IPS DF 19.7 (cell line): ENCODE measurements around the gene FAM186B.
A peak's percentile ranks its signal among the peaks of the same experiment; 100 is the strongest.

Experiments used
- DNase-seq: peaks from one replicate; pipeline ENCODE4 v3.0.0-alpha.2; 2013; ENCODE audit warnings: low read depth, low spot score

FAM186B gene

DNA sequence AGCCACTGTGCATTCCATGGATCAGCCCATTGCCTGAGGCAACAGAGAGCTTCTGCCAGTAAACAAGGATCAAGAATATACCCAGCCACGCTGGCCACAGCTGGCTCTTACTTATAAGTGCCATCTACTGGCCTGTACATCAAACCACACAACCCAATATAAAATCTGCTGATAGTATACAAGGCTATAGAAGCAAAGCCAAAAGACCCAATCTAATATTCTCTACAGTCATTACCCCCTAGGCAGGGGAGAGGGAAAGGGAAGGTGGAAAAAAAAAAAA is 4.4 kb upstream of the FAM186B start:
- no peak for DNase-seq

DNA sequence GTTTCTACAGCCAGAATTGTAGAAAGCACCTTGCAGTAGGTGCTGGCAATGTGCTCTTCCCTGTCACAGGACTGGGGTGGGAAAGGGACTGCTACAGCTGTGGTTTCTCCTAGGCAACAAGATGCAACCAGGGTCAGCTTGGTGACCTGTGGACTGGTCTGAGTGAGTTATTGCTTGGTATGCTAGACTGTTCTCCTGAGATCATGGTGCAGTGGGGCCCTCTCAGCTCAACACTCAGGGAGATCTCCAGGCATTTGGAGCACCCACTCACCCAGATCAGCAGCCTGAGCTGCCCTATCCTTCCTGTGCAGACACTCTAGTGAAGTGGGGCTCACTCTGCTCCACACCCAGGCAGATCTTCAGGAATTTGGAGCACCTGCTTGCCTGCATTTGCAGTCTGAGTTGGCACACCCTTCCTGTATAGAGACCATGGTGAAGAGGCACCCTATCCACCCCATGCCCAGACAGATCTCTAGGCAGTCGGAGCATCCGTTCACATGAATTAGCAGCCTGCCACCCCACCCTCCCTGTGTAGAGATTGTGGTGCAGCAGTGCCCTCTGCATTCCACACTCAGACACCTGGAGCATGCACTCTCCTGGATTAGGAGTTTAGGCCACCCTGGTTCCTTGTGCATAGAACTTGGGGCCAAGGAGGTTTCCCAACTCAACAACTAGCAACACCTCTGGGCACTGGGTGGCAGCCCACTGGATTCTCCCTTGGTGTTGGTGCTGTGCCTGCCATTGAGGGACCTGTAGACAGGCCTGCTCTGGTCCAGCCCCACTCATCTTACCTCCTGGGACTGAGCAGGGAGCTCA is 3.8 kb upstream of the FAM186B start:
- no peak for DNase-seq

DNA sequence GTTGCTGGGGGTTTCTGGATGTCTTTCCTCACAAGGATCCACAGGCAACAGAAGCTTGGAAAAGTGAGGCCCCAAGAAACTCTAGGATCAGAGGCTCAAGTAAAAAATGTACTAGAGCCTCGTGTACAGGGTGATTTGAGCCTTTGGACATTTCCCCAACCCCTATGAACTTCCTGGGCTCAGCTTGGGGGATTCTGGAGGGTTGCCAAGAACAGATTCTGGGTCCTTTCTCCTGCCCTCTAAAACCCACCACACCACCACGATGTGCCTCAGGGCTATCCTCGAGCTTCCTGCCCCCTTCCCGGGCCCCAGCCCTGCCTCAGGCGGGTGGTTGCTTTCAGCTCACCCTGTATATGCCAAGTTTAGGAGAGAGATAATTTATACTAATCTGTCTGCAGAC is 583 bp downstream of the FAM186B start:
- no peak for DNase-seq

DNA sequence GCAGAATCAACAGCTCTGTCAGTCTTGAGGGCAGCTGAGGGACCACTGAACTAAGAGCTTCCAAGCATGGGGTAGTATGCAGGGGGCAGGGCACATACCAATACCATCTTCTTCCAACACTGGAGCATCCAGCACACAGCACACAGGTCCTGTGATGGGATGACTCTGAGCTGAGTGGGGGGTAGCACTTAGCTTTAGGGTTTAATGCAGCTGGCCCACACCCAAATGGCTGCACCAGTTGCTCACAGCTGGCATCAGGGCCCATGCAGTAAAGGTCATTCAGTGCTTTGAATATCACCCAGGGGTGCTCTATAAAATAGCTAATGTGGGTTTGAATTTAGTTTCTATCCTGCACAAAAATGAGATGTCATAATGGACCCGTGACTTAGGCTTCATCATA is 1.7 kb downstream of the FAM186B start:
- DNase-seq: no peak

DNA sequence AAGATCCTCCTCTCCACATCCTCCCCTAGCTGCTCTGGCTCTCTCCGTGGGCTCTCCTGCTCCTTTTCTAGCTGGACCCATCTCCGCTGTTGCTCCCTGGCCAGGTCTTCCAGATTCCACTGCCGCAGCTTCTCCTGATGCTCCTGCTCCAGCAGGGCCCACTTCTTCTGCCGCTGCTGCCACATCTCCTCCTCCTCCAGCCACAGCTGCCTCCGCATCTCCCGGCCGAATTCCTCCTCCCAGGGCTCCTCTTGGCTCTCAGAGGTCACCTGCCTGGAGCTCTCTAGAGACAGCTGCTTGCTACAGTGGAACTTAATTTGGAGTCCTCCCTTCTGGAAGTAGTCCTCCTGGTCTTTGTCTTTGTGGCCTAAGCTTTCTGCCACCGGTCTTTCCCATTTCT is 5.5 kb downstream of the FAM186B start:
- DNase-seq: no peak

DNA sequence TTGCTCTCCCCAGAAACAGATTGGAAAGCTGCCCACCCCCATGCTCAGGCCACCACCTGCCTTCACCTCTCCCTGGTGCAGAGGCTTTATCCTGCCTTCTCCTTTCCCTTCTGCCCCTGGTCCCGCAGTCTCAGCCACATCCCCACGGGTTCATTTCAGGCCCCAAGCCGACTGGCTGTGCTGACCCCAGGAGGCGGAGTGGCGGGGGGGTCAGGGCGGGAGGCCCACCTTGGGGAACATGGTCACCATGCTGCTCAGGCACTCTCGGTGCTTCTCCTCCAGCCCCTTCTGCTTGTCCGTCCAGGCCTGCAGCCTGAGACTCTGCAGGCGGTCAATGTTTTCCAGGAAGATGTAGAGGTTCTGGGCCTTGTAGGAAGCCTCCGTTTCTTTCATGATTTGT is 6.9 kb downstream of the FAM186B start:
- DNase-seq: no peak

DNA sequence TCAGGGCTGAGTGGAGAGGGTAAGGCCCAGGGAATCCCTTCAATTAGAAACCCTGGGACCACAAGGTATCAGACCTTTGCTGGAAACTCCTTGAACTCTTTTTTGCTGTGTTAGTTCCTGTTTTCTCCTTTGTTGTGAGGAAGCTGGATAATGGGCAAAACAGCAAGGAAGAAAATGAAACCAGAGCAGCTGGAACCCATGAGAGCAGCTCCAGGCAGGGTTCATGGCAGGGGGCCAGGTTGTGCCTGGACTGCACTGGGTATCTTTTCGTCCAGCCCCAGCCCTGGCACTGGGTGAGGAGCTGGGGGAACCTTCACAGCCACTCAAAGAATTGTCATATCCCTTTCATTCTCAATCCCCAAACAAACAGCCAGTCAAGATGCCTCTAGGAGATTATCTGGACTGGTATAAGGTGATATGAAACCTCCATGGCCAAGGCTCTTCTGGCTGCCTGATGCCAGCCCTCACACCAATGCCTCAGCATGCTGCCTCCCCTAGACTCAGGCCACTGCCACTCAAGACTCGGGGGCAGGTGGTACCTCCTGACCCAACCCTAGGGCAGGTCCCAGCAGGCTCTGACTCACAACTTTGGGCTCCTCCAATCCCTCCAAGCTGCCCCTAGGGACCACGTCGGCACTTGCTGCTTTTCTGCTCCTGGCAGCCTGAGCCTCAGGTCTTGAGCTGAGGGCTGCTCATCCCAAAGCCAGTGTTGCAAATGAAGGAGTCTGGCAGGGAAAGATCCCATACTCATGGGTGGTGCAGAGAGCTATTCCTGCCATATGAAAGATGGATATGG is 16.5 kb downstream of the FAM186B start:
- DNase-seq: no peak

DNA sequence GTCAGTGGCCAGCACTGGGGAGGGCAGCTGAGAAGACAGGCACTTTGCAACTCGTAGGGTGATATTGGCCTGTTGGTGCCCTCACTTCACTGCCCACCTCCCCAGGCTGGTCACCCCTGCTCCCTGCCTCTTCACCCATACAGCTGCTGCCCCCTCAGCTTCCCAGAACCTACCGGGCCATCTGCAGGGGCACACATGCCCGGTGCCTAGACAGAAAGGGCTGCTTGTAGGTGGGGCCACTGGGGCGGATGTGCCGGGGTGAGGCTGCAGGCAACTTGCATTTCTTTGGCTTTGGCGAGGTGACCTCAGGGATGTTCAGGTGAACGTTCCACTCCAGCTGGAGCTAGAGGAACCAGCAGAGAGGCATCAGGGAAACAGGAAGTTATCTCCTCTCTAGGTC is 17.2 kb downstream of the FAM186B start:
- no peak for DNase-seq

DNA sequence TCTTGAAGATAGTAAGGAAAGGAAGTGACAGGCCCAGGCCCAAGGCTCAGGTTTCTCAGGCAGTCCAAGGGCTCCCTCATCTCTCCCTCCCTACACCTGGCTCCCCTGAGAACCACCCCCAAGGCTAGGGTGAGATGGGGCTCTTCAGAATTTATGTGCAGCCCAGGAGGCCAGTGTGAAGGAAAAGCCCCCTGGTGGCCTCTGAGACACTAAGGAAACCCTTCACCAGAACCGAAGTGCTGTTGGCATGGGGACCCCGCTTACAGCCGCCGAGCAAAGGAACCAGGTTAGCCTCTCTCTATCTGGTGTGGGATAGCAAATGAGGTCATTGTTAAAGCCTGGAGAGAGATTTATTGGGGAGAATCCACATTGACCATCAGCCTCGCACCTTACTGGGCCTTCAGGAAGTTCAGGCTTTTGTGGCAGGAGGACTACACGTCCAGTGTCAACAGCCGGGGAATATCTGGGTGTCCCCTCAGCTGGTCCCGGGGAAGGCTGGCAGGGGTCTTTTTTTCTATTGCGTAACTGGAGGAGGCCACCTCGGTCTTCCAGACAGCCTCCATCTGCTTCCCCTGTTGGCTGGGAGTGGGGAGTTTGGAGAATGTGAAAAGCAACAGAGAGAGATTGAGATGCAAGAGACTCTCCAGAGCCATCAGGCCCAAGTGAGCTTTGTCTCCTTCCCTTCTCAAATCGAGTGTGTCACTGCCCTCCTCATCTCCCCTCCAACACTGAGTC is 18.1 kb downstream of the FAM186B start:
- no peak for DNase-seq

DNA sequence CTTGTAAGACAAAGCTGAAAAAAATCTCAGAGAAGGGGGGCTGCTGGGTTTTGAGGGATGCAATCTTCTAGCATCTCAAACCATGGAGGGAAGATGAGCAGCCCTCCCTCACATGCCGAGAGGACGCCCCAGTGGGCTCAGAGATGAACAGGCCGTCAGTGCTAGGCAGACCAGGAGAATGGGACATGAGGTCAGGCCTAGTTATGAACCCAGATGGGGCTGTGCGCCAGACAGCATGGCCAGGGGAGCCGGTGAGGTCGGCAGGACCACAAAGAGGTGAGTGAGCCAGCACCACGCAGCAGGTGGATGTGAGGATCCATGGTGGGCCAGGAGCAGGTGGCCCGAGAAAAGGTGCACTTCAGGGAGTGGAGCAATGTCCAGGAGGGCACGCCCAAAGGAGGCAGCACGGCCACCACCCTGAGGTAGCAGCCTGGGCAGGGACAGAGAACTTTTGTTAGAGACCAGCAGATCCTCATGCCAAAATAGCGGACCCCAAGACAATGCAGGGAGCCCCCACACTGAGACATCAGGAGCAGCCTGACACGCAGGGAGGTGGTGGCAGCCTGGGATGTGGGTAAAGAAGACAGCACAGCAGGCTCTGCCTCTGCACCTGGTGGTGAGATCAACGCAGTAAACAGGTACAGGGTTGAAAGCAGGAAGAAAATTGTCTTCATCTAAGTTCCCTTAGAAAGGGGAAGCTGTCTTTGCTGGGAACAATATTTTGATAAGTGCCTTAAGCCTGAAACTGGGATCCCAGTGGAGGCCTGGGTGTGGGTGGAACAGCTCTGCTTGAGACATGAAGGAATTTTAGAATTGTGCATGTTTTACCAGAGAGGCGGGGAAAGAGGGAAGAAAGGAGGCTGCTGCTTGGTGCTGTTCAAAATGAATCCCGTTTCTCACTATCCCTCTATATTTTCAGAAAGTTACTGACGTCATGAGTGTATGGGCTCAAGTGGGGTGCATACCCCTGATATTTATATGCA is 19.7 kb downstream of the FAM186B start:
- DNase-seq: no peak

DNA sequence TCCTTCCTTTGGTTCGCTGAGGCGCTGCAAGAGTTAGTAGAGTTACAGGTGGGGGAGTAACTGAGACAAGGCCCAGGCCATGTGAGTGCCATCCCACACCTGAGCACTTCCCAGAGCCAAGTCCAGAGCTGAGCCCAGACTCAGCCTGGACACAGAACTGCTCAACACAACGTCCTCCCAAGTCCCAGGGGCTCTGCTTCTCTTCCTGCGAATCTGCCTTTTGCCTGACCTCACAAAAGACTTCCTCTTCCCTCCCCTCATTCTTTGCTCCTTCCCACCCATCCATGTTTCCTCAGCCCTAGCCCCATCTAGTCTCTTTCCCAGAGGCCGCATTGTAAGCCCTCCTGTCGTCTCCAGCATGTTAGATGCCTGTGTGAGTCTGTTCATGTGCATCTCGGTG is 20.8 kb downstream of the FAM186B start:
- DNase-seq: no peak

DNA sequence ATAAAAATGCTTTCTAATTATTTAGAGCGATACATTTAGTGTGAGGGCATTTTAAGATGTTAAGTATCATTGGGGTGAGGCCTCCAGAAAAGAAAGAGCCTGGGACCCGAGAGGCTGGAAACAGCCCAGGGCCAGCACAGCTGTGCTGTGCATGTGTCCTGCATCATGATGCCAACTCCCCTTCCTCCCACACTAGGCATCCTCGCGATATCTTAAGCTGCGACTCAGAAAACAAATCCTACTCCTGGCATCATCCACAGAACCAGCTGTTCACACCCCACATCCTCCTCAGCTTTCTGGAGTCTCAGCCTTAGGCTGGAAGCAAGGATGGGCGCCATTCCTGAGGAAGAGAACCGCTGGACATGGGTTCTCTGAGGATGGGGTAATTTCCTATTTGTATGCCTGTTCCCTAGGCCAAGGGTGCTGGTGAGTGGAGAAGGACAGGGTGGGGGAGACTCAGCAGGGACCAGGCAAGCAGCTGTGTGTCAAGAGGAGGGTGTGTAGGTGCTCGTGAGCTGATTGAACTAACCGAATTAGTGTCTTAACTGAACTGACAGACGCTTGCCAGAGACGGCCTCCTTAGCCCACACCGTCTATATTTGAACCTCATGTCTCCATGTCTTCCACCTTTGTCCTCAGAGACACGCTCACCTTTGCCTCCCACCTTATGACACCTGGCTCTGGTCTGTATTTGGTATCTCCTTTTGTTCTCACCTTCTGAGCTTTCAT is 21.9 kb downstream of the FAM186B start:
- no peak for DNase-seq

DNA sequence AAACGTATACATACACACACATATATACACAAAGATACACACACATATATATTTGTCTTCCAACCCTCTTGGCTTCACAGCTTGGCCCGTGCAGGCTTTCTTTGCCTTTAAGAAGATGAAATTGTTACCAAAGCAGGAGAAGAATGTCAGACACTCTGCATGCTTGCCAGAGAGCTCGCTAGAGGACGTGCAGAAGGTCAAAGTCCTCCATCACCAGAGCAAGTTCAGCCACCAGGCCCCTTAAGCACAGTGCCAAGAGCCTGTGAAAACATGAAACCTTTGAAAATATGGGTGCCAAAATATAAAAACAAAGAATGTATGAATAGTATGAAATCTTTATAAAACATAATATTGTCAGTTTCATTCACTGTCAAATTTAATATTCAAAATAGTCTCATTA is 22.6 kb downstream of the FAM186B start:
- no peak for DNase-seq

DNA sequence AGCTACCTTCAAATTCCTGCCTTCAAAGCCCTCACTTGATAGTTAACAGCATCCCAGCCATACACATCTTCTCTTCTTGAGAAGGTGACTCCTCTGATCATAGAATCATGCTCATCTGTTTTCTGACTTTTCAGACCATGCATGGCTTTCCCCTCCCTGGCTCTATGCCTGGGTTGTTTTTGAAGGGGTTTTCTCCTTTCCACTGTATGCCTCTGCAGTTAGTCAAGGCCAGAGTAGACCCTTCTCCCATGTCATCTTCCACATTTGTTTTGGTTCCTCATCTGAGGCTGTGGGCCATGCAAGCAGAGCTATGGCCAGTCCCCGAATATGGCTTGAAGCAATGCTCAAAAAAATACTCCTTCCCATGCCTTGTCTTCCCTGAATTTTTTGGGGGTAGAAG is 23.2 kb downstream of the FAM186B start:
- DNase-seq: no peak

DNA sequence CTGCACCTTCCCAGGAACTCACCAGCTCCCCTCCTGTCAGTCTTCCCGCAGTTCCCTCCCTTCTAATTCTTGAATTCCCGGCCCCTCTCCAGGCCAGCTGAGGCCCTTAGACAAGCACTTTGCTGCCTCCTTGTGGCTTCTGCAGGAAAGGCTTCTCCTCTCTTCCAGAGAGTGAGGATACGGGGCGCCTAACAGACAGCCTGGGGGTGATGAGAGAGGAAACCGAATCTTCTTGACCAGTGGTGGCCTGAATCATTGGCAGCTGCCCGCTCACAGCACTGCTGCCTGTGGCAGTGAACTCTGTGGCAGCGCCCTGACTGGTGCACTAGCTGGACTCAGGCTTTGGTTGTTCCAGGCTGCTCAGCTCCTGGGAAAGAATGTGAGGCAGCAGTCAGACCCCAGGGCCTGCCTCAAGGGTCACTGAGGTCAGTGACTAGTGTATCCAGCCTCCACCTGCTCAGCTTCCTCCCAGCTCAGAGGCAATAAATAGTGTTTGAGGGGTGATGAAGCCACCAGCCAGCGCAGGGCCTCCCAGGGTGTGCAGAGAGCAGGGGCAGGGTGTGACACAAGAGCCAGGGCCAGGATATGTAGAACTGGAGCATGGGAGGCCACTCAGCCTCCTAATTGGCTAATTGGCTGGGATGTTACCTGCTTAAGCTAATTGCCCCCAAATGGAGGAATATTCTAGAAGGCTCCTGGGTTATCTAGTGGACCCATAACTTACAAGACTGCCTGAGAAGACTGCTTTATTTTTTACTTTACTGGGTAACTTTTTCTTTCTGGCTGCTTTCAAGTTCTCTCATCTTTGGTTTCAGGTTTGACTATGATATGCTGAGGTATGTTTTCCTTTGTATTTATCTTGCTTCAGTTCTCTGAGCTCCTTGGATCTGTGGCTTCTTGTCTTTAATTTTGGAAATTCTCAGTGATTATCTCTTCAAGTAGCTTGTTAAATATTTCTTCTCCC is 24.6 kb downstream of the FAM186B start:
- peak; percentile 83 for DNase-seq

DNA sequence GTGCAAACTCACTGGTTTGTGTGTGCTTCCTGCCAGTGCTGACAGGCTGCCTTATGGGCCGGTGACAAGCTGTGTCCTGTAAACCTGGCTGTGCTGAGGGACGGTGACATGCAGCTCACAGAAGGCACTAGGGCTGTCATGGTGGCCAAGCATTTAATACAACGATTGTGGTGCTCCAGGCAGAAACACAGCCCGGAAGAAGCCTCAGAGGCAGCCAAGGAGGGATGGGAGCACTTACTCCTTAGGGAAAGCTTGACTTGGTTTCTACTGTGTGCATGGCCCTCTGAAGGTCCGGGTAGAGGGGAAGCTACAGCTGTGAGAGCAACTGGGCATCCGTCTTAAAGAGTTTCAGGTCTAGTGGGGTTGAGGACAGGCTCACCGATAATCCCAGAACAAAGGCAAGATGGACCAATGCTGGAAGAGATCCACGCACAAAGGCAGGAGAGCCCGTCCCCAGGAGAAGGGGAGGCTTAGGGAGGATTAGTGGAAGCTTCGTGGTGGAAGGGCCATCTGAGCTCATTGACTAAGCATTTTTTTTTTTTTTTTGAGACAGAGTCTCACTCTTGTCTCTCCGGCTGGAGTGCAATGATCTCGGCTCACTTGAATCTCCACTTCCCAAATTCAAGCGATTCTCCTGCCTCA is 26.8 kb downstream of the FAM186B start:
- DNase-seq: no peak

DNA sequence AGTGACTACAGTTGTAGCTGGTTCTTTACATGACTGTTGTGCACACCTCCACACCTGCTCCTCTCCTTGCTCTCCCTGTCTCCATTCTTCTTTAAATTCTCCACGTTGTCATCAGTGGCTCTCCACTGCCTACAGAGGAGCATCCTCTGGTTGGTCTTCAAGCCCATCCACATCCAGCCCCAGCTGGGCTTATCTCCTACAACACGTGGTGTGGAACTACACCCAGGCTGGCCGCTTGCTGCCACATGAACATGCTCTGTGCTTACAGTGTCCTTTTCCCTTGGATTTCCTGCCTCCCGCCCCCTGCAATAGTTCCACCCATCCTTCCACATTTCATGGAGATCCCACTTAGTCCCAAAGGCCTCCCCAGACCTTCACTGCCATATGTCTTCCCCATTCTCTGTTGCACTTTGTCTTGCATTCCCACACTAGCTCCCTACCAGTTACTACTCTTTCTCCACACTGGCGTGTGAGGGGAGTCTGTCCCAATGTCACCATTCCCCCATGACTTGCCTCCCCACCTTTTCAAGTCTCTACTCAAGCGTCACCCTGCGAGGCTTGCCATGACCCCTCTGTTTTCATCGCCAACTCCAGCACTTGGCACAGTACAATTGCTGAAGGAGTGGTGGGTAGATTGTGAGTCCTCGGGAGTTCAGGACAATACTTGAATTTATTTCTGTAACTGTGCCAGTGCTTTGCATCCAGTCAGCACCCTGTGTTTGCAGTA is 27.7 kb downstream of the FAM186B start:
- no peak for DNase-seq

DNA sequence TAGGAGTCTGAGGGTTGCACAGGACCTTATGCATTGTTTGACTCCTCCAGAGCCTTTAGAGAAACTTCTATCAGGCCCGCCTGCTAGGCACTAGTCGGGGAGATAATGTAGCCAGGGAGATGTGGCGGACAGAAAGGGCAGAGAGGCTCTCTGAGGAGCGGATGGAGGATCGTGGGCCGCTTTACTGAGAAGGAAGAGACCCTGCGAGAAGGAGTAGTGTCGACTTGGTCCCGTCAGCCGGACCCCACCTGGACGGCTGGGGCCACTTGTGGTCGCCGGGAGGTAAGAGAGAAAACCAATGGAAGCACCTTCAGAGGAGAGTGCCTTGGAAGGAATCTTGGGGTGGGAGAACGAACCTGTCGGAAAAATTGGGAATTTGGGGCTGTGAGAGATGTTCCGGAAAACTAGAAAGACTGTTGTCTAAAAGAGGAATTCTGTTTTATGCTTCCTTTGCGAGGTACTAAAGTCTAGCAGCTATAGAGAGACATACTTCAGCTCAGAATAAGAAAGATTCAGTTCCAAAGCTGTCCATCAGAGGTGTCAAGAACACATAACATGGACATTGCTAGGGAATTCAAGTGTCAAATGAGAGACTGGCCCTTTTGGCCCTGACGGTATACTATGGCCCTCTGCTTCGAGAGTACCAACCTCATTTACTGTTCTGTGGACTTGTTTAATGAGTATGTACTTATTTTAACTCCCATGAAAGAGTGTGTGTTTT is 36.8 kb downstream of the FAM186B start:
- no peak for DNase-seq
